Measurements from ENCODE around the gene UNC80. TPM values are rescaled to one million over a fixed set of nuclear protein-coding genes. Genes with fewer than 3 reads are reported as not detected.

Gene UNC80
- total RNA-seq, 1 experiment from 2014 or later, result 1.8 TPM

DNA sequence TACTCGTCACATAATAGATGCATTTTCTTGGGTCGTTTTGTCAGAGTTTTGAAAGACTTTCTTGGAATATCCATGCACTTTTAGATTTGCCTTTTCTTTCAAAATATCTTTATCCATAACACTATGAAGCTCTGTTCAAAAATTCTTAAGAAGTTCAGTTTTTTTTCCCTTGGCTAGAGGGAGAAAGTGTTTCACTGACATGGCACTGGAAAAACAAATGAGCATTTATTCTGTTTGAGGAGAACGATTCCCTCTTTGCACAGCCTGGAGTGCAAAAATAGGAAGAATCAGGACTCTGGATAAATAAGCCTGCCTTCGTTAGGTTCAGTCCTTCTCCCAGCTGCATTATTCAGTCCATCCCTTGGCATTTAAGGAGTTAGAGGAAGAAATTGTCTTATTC is 139.9 kb downstream of the UNC80 start:
- intact Hi-C loops (cut with micrococcal nuclease; ENCODE audit: unreplicated experiment), result no loop called here
- CTCF ChIA-PET, result no interaction called here

DNA sequence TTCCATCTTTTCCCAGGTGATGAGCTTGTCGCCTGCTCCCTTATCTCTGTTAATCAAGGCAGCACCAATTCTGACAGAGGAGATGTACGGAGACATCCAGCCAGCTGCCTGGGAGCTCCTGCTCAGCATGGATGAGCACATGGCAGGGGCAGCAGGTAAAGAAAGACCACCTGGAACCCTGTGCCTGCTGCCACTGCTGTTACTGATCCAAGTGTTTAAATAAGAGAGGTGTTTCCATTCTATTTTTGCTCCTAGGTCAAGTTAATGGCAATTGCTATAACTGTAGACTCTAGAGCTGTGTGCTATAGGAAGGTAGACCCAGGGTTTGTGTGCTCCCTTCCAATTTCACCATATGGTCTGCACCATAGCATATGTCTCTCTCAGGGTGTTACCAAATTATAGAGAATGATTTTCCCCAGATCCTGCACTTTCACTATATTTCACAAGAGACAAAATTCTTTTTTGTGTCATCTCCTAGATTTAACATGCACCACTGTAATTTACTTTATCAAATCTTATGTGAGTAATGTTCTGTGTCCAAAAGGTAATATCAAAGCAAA is 142.2 kb downstream of the UNC80 start:
- no peak for DNase-seq (ENCODE audit: low spot score)
- POLR2A ChIA-PET (ENCODE audit: low non-redundant PET), result no interaction called here
- H3K9me3 ChIP-seq (ENCODE audit: low read depth, low read length, poor library complexity, severe bottlenecking), result no peaks in the 10 kb centered on the region
- no peaks in the 10 kb centered on the region for H3K36me3 ChIP-seq (ENCODE audit: insufficient read depth, low read length, poor library complexity, severe bottlenecking)
- no peak overlapping the region for H3K4me3 ChIP-seq (ENCODE audit: low read depth, low read length, poor library complexity, severe bottlenecking)
- CTCF ChIA-PET, result no interaction called here
- intact Hi-C loops (cut with micrococcal nuclease; ENCODE audit: unreplicated experiment), result no loop called here
- H3K27me3 ChIP-seq (replicated peaks; ENCODE audit: insufficient read depth, low read depth, low read length, poor library complexity), result no peaks in the 10 kb centered on the region
- no peak overlapping the region for H3K27ac ChIP-seq (ENCODE audit: low read depth, low read length, poor library complexity, severe bottlenecking)
- BruUV-seq (replicated peaks), result no TSS peak
- TF ChIP-seq EZH2 (IDR thresholded peaks at IDR 0.05; ENCODE audit: borderline replicate concordance, low read depth, low read length, poor library complexity, severe bottlenecking), result no peak
- TF ChIP-seq, protein P1, sequence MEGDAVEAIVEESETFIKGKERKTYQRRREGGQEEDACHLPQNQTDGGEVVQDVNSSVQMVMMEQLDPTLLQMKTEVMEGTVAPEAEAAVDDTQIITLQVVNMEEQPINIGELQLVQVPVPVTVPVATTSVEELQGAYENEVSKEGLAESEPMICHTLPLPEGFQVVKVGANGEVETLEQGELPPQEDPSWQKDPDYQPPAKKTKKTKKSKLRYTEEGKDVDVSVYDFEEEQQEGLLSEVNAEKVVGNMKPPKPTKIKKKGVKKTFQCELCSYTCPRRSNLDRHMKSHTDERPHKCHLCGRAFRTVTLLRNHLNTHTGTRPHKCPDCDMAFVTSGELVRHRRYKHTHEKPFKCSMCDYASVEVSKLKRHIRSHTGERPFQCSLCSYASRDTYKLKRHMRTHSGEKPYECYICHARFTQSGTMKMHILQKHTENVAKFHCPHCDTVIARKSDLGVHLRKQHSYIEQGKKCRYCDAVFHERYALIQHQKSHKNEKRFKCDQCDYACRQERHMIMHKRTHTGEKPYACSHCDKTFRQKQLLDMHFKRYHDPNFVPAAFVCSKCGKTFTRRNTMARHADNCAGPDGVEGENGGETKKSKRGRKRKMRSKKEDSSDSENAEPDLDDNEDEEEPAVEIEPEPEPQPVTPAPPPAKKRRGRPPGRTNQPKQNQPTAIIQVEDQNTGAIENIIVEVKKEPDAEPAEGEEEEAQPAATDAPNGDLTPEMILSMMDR (conservative IDR thresholded peaks at IDR 0.05; ENCODE audit: low read depth, low read length), result no peak
- no peaks in the 10 kb centered on the region for H3K4me1 ChIP-seq (ENCODE audit: insufficient read depth, low read length, poor library complexity, severe bottlenecking)

More for the DNA sequence above, 139.9 kb downstream of the UNC80 start:
- Histone ChIP-seq H3K9me3 (ENCODE audit: low read depth, low read length, poor library complexity, severe bottlenecking) (no peaks in the 10 kb centered on the region), H3K27ac (ENCODE audit: low read depth, low read length, poor library complexity, severe bottlenecking) (no peak overlapping the region), H3K27me3 (replicated peaks; ENCODE audit: insufficient read depth, low read depth, low read length, poor library complexity) (no peaks in the 10 kb centered on the region), H3K4me3 (ENCODE audit: low read depth, low read length, poor library complexity, severe bottlenecking) (no peak overlapping the region), H3K4me1 (ENCODE audit: insufficient read depth, low read length, poor library complexity, severe bottlenecking) (no peaks in the 10 kb centered on the region), H3K36me3 (ENCODE audit: insufficient read depth, low read length, poor library complexity, severe bottlenecking) (no peaks in the 10 kb centered on the region)
- no TSS peak for BruUV-seq (replicated peaks)
- no peak for DNase-seq (ENCODE audit: low spot score)
- POLR2A ChIA-PET (ENCODE audit: low non-redundant PET), result no interaction called here
- no peak for TF ChIP-seq EZH2 (IDR thresholded peaks at IDR 0.05; ENCODE audit: borderline replicate concordance, low read depth, low read length, poor library complexity, severe bottlenecking)
- TF ChIP-seq, protein P1 (conservative IDR thresholded peaks at IDR 0.05; ENCODE audit: low read depth, low read length), result no peak

DNA sequence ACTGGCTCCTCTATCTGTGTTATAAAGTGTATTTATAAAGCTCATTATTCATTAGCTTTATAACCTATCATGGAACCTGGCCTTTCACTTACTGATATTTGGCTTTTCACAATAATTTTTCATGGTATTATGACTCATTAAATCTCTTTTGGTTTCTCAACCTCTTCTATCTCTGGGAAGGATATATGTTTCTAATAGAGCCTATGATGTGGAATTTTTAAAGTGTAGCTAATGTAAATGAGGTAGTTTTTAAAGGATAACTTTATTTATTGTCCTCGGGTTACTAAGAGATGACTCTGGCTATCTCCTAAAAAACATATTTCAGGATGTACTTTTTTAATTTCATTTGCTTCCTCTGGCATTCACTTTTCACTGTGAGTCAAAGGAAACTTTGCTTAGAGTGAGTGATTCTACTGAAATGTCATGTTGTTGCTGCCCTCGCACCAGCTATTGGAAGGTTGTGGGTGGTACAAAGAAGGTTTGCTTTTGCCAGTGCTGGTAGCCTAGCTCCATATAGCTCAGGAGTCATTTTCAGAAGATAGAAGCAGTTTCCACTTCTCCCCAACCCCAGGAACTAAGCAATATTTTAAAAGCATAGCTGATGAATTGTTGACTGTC is 145.6 kb downstream of the UNC80 start:
- no peak for DNase-seq (ENCODE audit: low spot score)
- CTCF ChIA-PET, result no interaction called here
- Histone ChIP-seq H3K4me1 (ENCODE audit: insufficient read depth, low read length, poor library complexity, severe bottlenecking) (no peaks in the 10 kb centered on the region), H3K9me3 (ENCODE audit: low read depth, low read length, poor library complexity, severe bottlenecking) (no peaks in the 10 kb centered on the region), H3K27me3 (replicated peaks; ENCODE audit: insufficient read depth, low read depth, low read length, poor library complexity) (no peaks in the 10 kb centered on the region), H3K36me3 (ENCODE audit: insufficient read depth, low read length, poor library complexity, severe bottlenecking) (no peaks in the 10 kb centered on the region), H3K27ac (ENCODE audit: low read depth, low read length, poor library complexity, severe bottlenecking) (no peak overlapping the region), H3K4me3 (ENCODE audit: low read depth, low read length, poor library complexity, severe bottlenecking) (no peak overlapping the region)
- intact Hi-C loops (cut with micrococcal nuclease; ENCODE audit: unreplicated experiment), result no loop called here
- no TSS peak for BruUV-seq (replicated peaks)
- POLR2A ChIA-PET (ENCODE audit: low non-redundant PET), result no interaction called here
- TF ChIP-seq, protein P1 (conservative IDR thresholded peaks at IDR 0.05; ENCODE audit: low read depth, low read length), result no peak
- TF ChIP-seq EZH2 (IDR thresholded peaks at IDR 0.05; ENCODE audit: borderline replicate concordance, low read depth, low read length, poor library complexity, severe bottlenecking), result no peak
